ENCODE data around the gene DPP10.
"Not testable (repeated sequence)": the region's sequence is repeated elsewhere in the genome, so short reads cannot be mapped to it uniquely, and the experiment has no call there.

DPP10 gene

DNA sequence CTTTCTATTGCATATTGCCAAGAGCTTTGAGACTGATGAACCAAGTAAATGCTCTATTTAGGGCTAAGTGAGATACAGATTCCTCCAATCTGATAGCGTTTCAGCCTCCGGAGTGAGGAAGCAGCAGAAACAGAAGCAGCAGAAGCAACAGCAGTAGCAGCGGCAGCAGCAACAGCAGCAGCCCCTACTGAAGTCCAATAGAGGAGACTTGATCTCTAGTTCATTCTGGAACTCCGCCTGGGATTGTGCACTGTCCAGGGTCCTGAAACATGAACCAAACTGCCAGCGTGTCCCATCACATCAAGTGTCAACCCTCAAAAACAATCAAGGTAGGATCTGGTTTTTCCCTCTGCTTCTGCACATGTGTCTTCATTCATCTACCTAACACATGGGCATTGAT lies at the start of gene DPP10:
Gene DPP10, plus strand, starts transcription at position 132 of the 400 bp plus-strand sequence.
- no peak for DNase-seq

DNA sequence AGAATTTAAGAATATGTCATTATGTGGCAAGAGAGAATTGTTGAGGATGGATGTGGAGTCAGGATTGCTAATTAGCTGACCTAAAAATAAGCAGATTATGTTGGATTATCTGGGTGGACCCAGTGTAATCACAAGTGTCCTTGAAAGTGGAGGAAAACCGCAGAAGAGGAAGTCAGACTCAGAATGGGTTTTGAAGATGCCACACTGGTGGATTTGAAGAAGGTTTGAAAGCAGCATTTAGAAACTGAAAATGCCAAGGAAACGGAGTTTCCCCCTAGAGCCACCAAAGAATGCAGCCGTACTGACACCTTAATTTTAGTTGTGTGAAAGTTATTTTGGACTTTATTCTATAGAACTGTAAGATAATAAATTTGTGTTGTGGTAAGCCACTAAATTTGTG lies 41.6 kb upstream of the DPP10 start:
- DNase-seq, result no peak

GRCh38 chr2:114405247-114406116 lies 37.0 kb upstream of the DPP10 start:
- no peak for DNase-seq

- no peak for DNase-seq
Measured at GRCh38 chr2:114406347-114406746, 36.1 kb upstream of the DPP10 start.

- not testable (repeated sequence) for DNase-seq
Measured at GRCh38 chr2:114407353-114407752, 35.1 kb upstream of the DPP10 start.

DNA sequence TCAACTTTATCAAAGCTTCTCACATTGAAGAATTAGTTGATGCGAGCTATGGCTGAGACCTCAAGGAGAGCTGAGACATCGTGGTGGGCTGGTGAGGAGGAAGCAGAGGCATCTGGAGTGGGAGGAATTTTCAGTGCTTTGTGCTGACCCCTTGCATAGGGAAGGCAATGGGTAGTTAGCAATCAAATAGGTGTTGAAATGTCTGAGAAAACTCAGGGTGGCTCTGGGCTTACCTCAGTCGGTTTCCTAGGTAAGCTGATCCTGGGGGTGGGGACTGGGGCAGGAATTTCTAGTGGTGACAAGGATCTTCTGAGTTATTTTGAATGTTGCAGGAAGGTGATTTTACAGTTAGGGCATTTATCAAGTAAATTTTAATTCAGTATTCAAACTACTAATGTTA lies 20.7 kb upstream of the DPP10 start:
- no peak for DNase-seq

DNA sequence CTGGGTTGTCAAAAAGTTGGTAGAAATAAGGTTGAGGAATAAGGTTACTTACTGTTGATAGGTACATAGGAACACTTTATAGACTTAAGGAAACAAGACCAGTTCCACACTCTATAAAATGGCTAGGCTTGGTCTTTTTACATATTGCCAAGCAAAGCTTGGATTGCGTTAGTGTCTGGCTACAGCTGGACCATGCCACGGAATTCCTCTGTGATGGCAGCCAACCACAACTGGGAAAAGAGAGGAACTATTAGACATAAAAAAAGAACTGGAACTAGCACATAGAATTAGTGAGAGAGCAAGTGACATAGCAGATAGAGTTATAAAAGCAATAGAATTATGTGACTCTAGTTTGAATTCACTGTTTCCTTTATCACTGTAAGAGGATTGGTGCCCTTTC lies 17.7 kb upstream of the DPP10 start:
- DNase-seq, result no peak

- no peak for DNase-seq
Measured at GRCh38 chr2:114426756-114427155, 15.7 kb upstream of the DPP10 start.

- DNase-seq, result no peak
Measured at GRCh38 chr2:114436329-114436728, 6.1 kb upstream of the DPP10 start.

- DNase-seq, result no peak
Measured at GRCh38 chr2:114446571-114446970, 4.1 kb downstream of the DPP10 start.

- no peak for DNase-seq
Measured at GRCh38 chr2:114450639-114451038, 8.2 kb downstream of the DPP10 start.

DNA sequence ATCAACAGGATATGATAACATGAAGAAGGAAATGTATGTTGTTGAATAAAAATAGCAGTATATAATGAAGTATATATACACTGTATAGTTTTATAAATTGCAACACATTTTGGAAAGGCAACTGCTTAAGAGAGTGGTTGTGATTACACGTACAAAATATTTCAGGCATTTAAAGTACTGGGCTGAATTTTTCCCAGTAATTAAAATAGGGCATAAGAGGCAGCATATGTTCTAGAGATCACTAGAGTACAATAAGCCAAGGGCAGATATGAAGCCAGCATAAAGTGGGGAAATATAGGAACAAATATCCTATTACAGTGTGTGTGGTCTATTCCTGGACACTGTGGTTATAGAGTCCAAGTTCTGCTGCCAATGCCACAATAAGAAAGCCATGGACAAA lies 14.1 kb downstream of the DPP10 start:
- no peak for DNase-seq

DNA sequence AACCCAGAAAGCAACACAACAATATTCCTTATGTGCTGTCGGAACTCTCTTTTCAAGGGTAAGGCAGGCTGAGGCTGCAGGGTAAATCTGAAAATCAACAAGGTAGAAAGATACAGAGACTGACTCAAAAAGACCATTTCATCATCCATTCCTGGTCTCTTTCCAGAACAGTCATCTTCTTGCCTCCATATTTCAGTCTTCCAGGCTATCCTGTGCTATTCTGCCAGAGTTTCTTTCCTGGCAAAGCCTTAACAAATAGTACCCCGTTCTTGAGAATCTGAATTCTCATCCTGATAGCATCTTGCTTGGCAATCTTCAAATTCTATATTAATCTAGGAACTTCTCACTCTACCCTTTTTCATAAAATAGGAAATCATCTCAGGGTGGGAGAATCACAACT lies 15.5 kb downstream of the DPP10 start:
- DNase-seq, result no peak

DNA sequence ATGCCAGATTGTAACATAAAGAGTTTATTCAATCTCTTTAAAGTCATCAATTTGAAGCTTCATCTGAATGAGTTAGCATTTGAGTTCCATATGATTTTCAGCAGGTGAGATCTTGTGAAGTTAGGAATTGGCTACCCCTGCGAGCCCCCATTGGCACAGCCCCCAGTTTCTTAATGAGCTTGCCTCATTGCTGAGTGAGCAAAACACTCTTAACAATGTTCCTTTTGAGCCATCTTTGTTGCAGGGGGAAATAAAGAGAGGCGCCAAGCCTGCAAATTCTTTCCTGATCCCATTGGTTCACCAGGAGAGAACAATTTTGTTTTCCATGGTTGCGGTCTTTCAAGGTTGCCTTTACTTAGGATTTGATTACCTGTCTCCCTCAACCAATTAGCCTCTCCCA lies 18.7 kb downstream of the DPP10 start:
- no peak for DNase-seq

- DNase-seq, result no peak
Measured at GRCh38 chr2:114464961-114465706, 22.7 kb downstream of the DPP10 start.

- DNase-seq, result no peak
Measured at GRCh38 chr2:114468343-114468742, 25.9 kb downstream of the DPP10 start.

DNA sequence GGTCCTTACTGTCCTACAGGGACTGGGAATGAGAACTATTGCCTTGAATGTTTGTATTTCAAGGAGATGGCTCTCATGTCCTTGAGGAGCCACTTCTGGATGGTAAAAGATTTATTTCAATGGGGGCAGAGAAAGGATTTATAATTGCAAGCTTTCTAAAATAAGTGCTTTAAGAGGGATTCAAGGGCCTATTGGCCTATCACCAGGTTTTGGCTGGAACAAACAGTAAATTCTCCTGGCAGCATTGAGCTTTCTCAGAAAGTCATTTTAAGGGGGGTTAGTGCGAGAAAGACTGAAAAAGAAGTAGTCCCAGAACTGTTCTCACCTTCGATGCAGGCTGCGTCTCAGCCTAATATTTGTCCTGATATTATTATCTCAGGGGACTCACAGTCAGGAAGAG lies 29.8 kb downstream of the DPP10 start:
- no peak for DNase-seq

DNA sequence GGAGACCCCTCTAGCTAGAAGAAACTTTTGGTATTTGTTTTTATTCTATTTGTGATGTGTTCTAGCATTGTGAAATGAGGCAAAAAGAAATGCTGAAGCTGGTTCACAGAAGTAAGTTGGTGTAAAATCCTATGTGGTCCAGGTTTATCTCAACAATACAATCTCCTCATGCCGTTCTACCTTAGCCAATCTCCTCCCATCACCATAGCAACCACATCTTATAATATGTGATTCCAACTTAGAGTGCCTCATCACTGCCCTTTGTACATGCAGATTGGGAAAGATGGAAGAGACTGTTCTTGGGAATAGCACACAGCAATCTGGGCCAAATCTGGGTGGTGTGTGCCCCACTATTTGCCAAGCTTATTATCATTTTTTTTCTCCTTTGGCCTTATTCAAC lies 30.3 kb downstream of the DPP10 start:
- no peak for DNase-seq

GRCh38 chr2:114488841-114489530 lies 46.5 kb downstream of the DPP10 start:
- no peak for DNase-seq

DNA sequence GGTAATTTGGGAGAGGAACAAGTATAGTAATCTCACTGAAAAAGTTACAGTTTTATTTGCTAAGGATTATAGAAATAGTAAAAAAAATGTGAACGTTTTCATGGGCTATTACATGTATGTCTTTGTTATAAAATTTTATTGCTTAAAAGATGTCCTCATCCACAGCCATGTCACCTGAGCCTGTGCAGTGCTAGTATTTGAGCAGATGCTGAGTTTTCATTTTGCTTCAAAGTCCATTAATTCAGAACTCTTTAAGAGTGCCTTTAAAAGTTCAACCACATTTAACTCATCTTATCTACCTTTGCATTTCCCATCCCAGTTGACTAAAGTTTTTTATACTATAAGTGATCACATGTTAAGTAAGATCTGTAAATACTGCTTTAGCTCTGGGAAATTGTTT lies 52.6 kb downstream of the DPP10 start:
- DNase-seq, result no peak

- no peak for DNase-seq
Measured at GRCh38 chr2:114496959-114497358, 54.5 kb downstream of the DPP10 start.

DNA sequence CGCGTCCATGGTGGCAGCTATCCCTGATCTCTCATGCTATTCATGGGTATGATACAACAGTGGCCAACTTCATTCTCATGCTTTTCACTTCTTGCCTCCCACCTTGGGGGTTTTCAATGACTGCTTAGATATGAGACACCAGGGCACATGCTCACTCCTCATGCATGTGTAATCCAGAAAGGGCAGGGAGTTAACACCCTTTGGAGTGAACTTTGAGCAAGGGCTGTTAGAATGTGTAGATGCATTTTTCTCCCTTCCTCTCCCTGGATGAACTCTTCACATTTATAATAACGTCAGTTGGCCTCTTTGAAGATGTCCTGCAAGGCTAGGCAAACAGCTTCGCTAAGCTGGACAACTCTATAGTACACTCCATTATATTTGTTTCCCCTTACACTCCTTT lies 56.7 kb downstream of the DPP10 start:
- DNase-seq, result no peak

- no peak for DNase-seq
Measured at GRCh38 chr2:114507744-114508143, 65.3 kb downstream of the DPP10 start.

- DNase-seq, result no peak
Measured at GRCh38 chr2:114515882-114516281, 73.4 kb downstream of the DPP10 start.

Measured in activated CD4-positive, alpha-beta T cell treated with anti-CD3 and anti-CD28 coated beads, Interleukin-2, amount 50 U/mL, for 16 hours (primary cell).